ENCODE data around the gene VRK2.

- TF ChIP-seq, protein P1, sequence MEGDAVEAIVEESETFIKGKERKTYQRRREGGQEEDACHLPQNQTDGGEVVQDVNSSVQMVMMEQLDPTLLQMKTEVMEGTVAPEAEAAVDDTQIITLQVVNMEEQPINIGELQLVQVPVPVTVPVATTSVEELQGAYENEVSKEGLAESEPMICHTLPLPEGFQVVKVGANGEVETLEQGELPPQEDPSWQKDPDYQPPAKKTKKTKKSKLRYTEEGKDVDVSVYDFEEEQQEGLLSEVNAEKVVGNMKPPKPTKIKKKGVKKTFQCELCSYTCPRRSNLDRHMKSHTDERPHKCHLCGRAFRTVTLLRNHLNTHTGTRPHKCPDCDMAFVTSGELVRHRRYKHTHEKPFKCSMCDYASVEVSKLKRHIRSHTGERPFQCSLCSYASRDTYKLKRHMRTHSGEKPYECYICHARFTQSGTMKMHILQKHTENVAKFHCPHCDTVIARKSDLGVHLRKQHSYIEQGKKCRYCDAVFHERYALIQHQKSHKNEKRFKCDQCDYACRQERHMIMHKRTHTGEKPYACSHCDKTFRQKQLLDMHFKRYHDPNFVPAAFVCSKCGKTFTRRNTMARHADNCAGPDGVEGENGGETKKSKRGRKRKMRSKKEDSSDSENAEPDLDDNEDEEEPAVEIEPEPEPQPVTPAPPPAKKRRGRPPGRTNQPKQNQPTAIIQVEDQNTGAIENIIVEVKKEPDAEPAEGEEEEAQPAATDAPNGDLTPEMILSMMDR (IDR thresholded peaks at IDR 0.05), result no peak
- TF ChIP-seq POLR2AphosphoS5 (IDR thresholded peaks at IDR 0.05; ENCODE audit: insufficient read depth in 1 of 2, low read depth in 1 of 2) (no peak), POLR2A (IDR thresholded peaks at IDR 0.05) (no peak)
Observed at GRCh38 chr2:58140508-58141072, 94.0 kb downstream of the VRK2 start.
